IMR-90 (cell line): Measurements from ENCODE around the gene ARHGEF12. TPM values are rescaled to one million over a fixed set of nuclear protein-coding genes. Genes with fewer than 3 reads are reported as not detected.

Experiments
- ATAC-seq: fragments of 200-7000 bp; cut with Tn5 transposase; 2 replicates; pipeline ENCODE4 v1.9.1; 2020; ENCODE audit warnings: low read depth, mild to moderate bottlenecking, moderate library complexity
- BruUV-seq: library from RNA; stranded (reverse); fragments of 400-500 nt; replicated peaks from 2 replicates; lab custom pipeline; 2021; lab: Mats Ljungman, UMichigan
- CTCF ChIA-PET: fragments of 300-600 bp; formaldehyde crosslinking; extraction: SDS; loops from one replicate; lab custom pipeline; 2021; ENCODE audit warnings: antibody characterized with exemption; lab: Yijun Ruan, JAX
- POLR2A ChIA-PET: fragments of 300-600 bp; sonication (Branson Sonifier 250); formaldehyde crosslinking; loops from one replicate; lab custom pipeline; 2022; ENCODE audit warnings: antibody characterized with exemption; ENCODE audit not compliant: unreplicated experiment; lab: Charles Lee
- DNase-seq: peaks from one replicate; pipeline ENCODE4 v3.0.0; 2013
- H2AFZ ChIP-seq: replicated peaks from 2 replicates; pipeline ENCODE3; 2013; ENCODE audit warnings: low read length, mild to moderate bottlenecking; ENCODE audit not compliant: poor library complexity
- H2AK5ac ChIP-seq: 2 replicates; pipeline ENCODE4 v1.6.1; 2013; ENCODE audit warnings: low read depth, low read length, inconsistent platforms
- H2AK9ac ChIP-seq: replicated peaks from 2 replicates; pipeline ENCODE3; 2013; ENCODE audit warnings: mild to moderate bottlenecking, low read depth, low read length, moderate library complexity; ENCODE audit not compliant: poor library complexity
- H2BK120ac ChIP-seq: 2 replicates; pipeline ENCODE4 v1.6.1; 2013; ENCODE audit warnings: low read depth, low read length, inconsistent platforms
- H2BK15ac ChIP-seq: 3 replicates; pipeline ENCODE4 v1.6.1; 2013; ENCODE audit warnings: low read depth, low read length, inconsistent platforms
- H2BK20ac ChIP-seq: 2 replicates; pipeline ENCODE4 v1.6.1; 2013; ENCODE audit warnings: low read depth, mild to moderate bottlenecking, inconsistent platforms, low read length, moderate library complexity
- H2BK5ac ChIP-seq: 2 replicates; pipeline ENCODE4 v1.6.1; 2013; ENCODE audit warnings: mild to moderate bottlenecking, low read depth, low read length, inconsistent platforms; ENCODE audit not compliant: poor library complexity, severe bottlenecking
- H3K14ac ChIP-seq: replicated peaks from 2 replicates; pipeline ENCODE4 v1.6.1; 2013; ENCODE audit warnings: low read depth, low read length, inconsistent platforms
- H3K18ac ChIP-seq: 2 replicates; pipeline ENCODE4 v1.6.1; 2013; ENCODE audit warnings: low read depth, low read length, control low read depth
- H3K23ac ChIP-seq: 2 replicates; pipeline ENCODE4 v1.6.1; 2013; ENCODE audit warnings: low read depth, low read length, inconsistent platforms
- H3K27ac ChIP-seq: 2 replicates; pipeline ENCODE4 v1.5.1; 2013; ENCODE audit warnings: mild to moderate bottlenecking, control low read depth, low read length; ENCODE audit not compliant: insufficient read depth
- H3K27me3 ChIP-seq: 2 replicates; pipeline ENCODE4 v1.6.1; 2013; ENCODE audit warnings: low read length; ENCODE audit not compliant: control insufficient read depth, insufficient read depth
- H3K36me3 ChIP-seq: 2 replicates; pipeline ENCODE4 v1.6.1; 2013; ENCODE audit warnings: low read length, mixed read lengths; ENCODE audit not compliant: control insufficient read depth, insufficient read depth
- H3K4ac ChIP-seq: 2 replicates; pipeline ENCODE4 v1.6.1; 2013; ENCODE audit warnings: low read depth, low read length, inconsistent platforms
- H3K4me1 ChIP-seq: 2 replicates; pipeline ENCODE4 v1.6.1; 2013; ENCODE audit warnings: low read length, mixed read lengths; ENCODE audit not compliant: control insufficient read depth, insufficient read depth
- H3K4me2 ChIP-seq: 2 replicates; pipeline ENCODE4 v1.6.1; 2013; ENCODE audit warnings: low read depth, mild to moderate bottlenecking, control low read depth, low read length, moderate library complexity
- H3K4me3 ChIP-seq: 2 replicates; pipeline ENCODE4 v1.5.1; 2013; ENCODE audit warnings: low read depth, mild to moderate bottlenecking, control low read depth, low read length, moderate library complexity; ENCODE audit not compliant: insufficient read depth
- H3K56ac ChIP-seq: 2 replicates; pipeline ENCODE4 v1.6.1; 2013; ENCODE audit warnings: low read length, inconsistent platforms; ENCODE audit not compliant: insufficient read depth; ENCODE audit errors: extremely low read depth
- H3K79me1 ChIP-seq, 2 experiments: 2 replicates each; pipeline ENCODE4 v1.6.1; 2013; ENCODE audit warnings: low read length in 2 of 2, inconsistent platforms in 1 of 2, low read depth in 1 of 2
- H3K9ac ChIP-seq: 2 replicates; pipeline ENCODE4 v1.6.1; 2013; ENCODE audit warnings: low read depth, low read length, control low read depth
- H3K9me1 ChIP-seq: 2 replicates; pipeline ENCODE4 v1.6.1; 2013; ENCODE audit warnings: low read length, inconsistent platforms; ENCODE audit not compliant: insufficient read depth
- H3K9me3 ChIP-seq: 2 replicates; pipeline ENCODE4 v1.6.1; 2013; ENCODE audit warnings: low read length; ENCODE audit not compliant: control insufficient read depth, insufficient read depth
- H4K20me1 ChIP-seq: 2 replicates; pipeline ENCODE4 v1.6.1; 2013; ENCODE audit warnings: low read length, inconsistent platforms; ENCODE audit not compliant: insufficient read depth
- H4K5ac ChIP-seq: 2 replicates; pipeline ENCODE4 v1.6.1; 2013; ENCODE audit warnings: mild to moderate bottlenecking, low read depth, low read length, control low read depth
- H4K8ac ChIP-seq, 2 experiments: 2 replicates each; pipeline ENCODE4 v1.6.1; 2013; ENCODE audit warnings: low read depth in 2 of 2, low read length in 2 of 2, control low read depth in 1 of 2, inconsistent platforms in 1 of 2
- H4K91ac ChIP-seq: 2 replicates; pipeline ENCODE4 v1.6.1; 2013; ENCODE audit warnings: low read depth, low read length, inconsistent platforms; ENCODE audit not compliant: insufficient read depth
- ELK1 ChIP-seq: fragments of 150-350 bp; IDR thresholded peaks from 2 replicates; pipeline ENCODE4 v1.6.1; 2016; ENCODE audit warnings: low read depth, mild to moderate bottlenecking, low read length, moderate library complexity, borderline replicate concordance
- FOS ChIP-seq: fragments of 150-350 bp; IDR thresholded peaks from 2 replicates; pipeline ENCODE4 v1.6.1; 2016; ENCODE audit warnings: low read depth, low read length
- MAFK ChIP-seq: IDR thresholded peaks from 2 replicates; pipeline ENCODE4 v1.6.1; 2012; ENCODE audit warnings: low read depth, low read length, improper control_type of control experiment
- MAZ ChIP-seq: IDR thresholded peaks from 2 replicates; pipeline ENCODE4 v1.6.1; 2012; ENCODE audit warnings: low read depth, mild to moderate bottlenecking, low read length, improper control_type of control experiment, moderate library complexity, borderline replicate concordance
- MXI1 ChIP-seq: IDR thresholded peaks from 2 replicates; pipeline ENCODE4 v1.6.1; 2012; ENCODE audit warnings: low read depth, mild to moderate bottlenecking, low read length, moderate library complexity, borderline replicate concordance
- POLR2A ChIP-seq: IDR thresholded peaks from 2 replicates; pipeline ENCODE4 v1.6.1; 2012; ENCODE audit warnings: mild to moderate bottlenecking, low read depth, low read length
- RAD21 ChIP-seq: IDR thresholded peaks from 2 replicates; pipeline ENCODE4 v1.6.1; 2012; ENCODE audit warnings: low read length, improper control_type of control experiment
- RFX5 ChIP-seq: IDR thresholded peaks from 2 replicates; pipeline ENCODE4 v1.8.0; 2012; ENCODE audit warnings: low read depth, mild to moderate bottlenecking, low read length, moderate library complexity
- SMC3 ChIP-seq: fragments of 150-350 bp; IDR thresholded peaks from 2 replicates; pipeline ENCODE4 v1.6.1; 2016; ENCODE audit warnings: low read depth, mild to moderate bottlenecking, antibody characterized with exemption, low read length, moderate library complexity
- USF2 ChIP-seq: fragments of 150-350 bp; IDR thresholded peaks from 2 replicates; pipeline ENCODE4 v1.6.1; 2017; ENCODE audit warnings: mild to moderate bottlenecking, antibody characterized with exemption, low read length, low read depth
- dilution Hi-C: fragments of 300-500 bp; cut with HindIII; formaldehyde crosslinking; loops from one replicate; pipeline ENCODE4 v1.14.3; 2018; ENCODE audit warnings: low sequenced_read_pairs; ENCODE audit not compliant: unreplicated experiment
- in situ Hi-C: fragments of 300-500 bp; cut with MboI; formaldehyde crosslinking; loops from 3 replicates; pipeline ENCODE4 v1.14.3; 2019; ENCODE audit warnings: low sequenced_read_pairs, inconsistent platforms, mixed read lengths
- intact Hi-C: fragments of 100-400 bp; cut with micrococcal nuclease; formaldehyde crosslinking; loops from 2 replicates; pipeline ENCODE4 v1.10.0; 2022
- polyA plus RNA-seq, 3 experiments: library from polyadenylated mRNA; depleted of rRNA; stranded (reverse); fragments of >200 nt; gene quantifications; 2 replicates each; pipeline ENCODE4 v1.2.3, GENCODE V29; 2012; ENCODE audit warnings: low replicate concordance in 1 of 3
- total RNA-seq: library from RNA; depleted of rRNA; stranded (reverse); fragments of >200 nt; gene quantifications from 2 replicates; pipeline ENCODE4 v1.2.3, GENCODE V29; 2012

The ARHGEF12 gene
- total and polyA plus RNA-seq, 2 of the 4 experiments (the other 2 are of a cell fraction), result 25.5 to 115 TPM

GRCh38 chr11:120303004-120303637 is 33.1 kb upstream of the ARHGEF12 start (continued):
- TF ChIP-seq MAZ, result no peak

GRCh38 chr11:120304526-120304925 is 31.7 kb upstream of the ARHGEF12 start:
- DNase-seq (peak; percentile 21), ATAC-seq (no peak)
- Histone ChIP-seq H2AFZ (no peak overlapping the region), H3K36me3 (no peaks in the 10 kb centered on the region), H3K27me3 (peaks cover 6% of the 10 kb centered on the region), H2AK9ac (no peak overlapping the region), H3K4me1 (peaks cover 6% of the 10 kb centered on the region; the same call in 1 of the 2 replicates), H4K91ac (no peak overlapping the region), H3K9me3 (no peaks in the 10 kb centered on the region), H3K79me1 (no peaks in the 10 kb centered on the region), H3K9ac (no peak overlapping the region), H3K4me3 (no peak overlapping the region), H3K56ac (no peak overlapping the region), H3K18ac (no peak overlapping the region), H2BK120ac (no peak overlapping the region), H3K14ac (no peak overlapping the region), H4K8ac (no peak overlapping the region), H2BK20ac (no peak overlapping the region), H3K4me2 (no peak overlapping the region), H3K23ac (no peak overlapping the region), H3K4ac (no peak overlapping the region), H4K20me1 (no peaks in the 10 kb centered on the region), H4K5ac (no peak overlapping the region), H2BK5ac (no peak overlapping the region), H2AK5ac (no peak overlapping the region), H2BK15ac (0 out of 3 replicates have a peak overlapping the region, but pooled peaks have one; percentile 34), H3K9me1 (peaks cover 22% of the 10 kb centered on the region; the same call in 1 of the 2 replicates), H3K27ac (no peak overlapping the region)
- CTCF ChIA-PET, result interaction anchor here (0.7 kb wide), 1 partner anchor 88 kb away, joined by 3 read pairs; no protein-coding TSS in a partner anchor
- in situ Hi-C loops (loop anchor here (5.0 to 25.0 kb wide), 2 partner anchors 132 to 383 kb away; no protein-coding TSS in a partner anchor), dilution Hi-C loops (no loop called here), intact Hi-C loops (loop anchor here (5.0 kb wide), 1 partner anchor 637 kb away; no protein-coding TSS in a partner anchor)
- POLR2A ChIA-PET, result no interaction called here
- BruUV-seq, result no TSS peak
- TF ChIP-seq RFX5, result no peak
- TF ChIP-seq ELK1, result no peak
- no peak for TF ChIP-seq POLR2A
- TF ChIP-seq FOS, result no peak
- no peak for TF ChIP-seq USF2
- TF ChIP-seq SMC3, result no peak
- no peak for TF ChIP-seq MXI1
- no peak for TF ChIP-seq MAFK
- TF ChIP-seq RAD21, result no peak
